ENCODE results near the gene AGXT.

AGXT gene

DNA sequence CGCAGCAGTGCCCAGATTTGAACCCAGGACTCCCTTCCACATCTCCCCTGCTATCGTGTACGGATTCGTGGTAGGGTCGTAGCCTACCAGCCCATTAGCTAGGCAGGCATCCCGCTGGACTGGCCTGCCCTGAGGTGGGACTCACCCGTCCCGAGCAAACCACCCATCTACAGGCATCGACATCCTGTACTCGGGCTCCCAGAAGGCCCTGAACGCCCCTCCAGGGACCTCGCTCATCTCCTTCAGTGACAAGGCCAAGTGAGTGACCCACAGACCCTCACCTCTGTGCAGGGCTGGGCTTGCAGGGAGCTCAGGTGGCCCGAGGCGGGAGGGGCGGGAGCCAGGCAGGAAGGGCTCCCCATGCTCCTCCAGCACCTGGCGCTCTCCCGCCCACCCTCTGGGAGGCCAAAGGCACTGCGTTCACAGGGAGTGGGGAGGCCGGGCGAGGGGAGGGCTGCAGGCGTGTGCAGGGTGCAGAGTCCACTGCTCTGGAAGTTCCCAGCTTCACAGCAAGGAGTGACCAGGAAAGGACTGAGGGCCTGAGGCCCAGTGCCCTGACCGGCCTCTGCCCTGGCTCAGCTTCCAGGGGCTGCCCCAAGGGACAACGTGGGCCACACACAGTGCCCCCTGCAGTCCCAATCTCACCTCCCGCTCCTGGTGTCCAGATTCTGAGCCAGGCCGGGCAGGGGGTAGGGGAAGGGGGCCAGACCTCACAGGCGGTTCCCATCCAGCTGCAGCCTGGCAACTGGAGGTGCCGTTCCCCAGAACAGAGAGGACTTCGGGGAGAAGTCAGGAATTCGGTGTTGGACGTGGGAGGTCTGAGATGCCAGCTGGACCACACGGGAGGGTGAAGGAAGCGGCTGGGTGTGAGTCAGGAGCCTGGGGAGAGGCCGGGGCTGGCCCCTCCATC is 5.4 kb downstream of the AGXT start:
- Histone ChIP-seq H3K9me3 (replicated peaks; ENCODE audit: low read length) (no peaks in the 10 kb centered on the region), H3K36me3 (ENCODE audit: insufficient read depth, low read length) (no peaks in the 10 kb centered on the region), H3K9ac (ENCODE audit: low read depth, low read length) (no peak overlapping the region), H3K4me1 (ENCODE audit: control insufficient read depth, insufficient read depth, low read length) (peaks cover 6% of the 10 kb centered on the region), H3K27me3 (ENCODE audit: control insufficient read depth, insufficient read depth, low read length) (peaks cover 26% of the 10 kb centered on the region), H3K4me3 (ENCODE audit: low read length) (no peak overlapping the region), H3K4me2 (ENCODE audit: low read length) (no peak overlapping the region)

DNA sequence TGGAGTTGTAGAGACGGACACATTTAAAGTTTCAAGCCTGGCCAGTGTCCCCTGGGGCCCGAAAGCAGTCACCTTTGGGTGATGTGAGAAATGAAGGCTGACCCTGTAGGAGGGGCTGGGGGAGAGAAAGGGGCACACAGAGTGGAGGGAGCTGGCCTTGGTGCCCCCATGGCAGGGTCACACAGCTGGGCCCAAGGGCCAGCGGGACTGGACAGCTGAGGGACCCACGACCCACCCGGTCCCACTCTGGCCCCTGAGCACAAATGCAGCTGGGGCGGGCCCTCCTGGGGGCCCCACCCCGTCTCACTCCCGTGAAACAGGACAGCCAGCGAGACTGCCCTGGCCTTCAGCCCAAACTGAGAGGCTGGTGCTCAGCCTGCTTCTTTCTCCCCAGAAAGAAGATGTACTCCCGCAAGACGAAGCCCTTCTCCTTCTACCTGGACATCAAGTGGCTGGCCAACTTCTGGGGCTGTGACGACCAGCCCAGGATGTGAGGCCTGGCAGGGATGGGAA is 6.1 kb downstream of the AGXT start:
- Histone ChIP-seq H3K4me1 (ENCODE audit: control insufficient read depth, insufficient read depth, low read length) (peaks cover 6% of the 10 kb centered on the region), H3K36me3 (ENCODE audit: insufficient read depth, low read length) (no peaks in the 10 kb centered on the region), H3K27me3 (ENCODE audit: control insufficient read depth, insufficient read depth, low read length) (peaks cover 26% of the 10 kb centered on the region), H3K9ac (ENCODE audit: low read depth, low read length) (no peak overlapping the region), H3K4me2 (ENCODE audit: low read length) (no peak overlapping the region), H3K4me3 (ENCODE audit: low read length) (no peak overlapping the region), H3K9me3 (replicated peaks; ENCODE audit: low read length) (no peaks in the 10 kb centered on the region)

- H3K4me1 ChIP-seq (ENCODE audit: control insufficient read depth, insufficient read depth, low read length), result peaks cover 6% of the 10 kb centered on the region
- H3K9me3 ChIP-seq (replicated peaks; ENCODE audit: low read length), result no peaks in the 10 kb centered on the region
- no peaks in the 10 kb centered on the region for H3K36me3 ChIP-seq (ENCODE audit: insufficient read depth, low read length)
- H3K4me3 ChIP-seq (ENCODE audit: low read length), result no peak overlapping the region
- H3K27me3 ChIP-seq (ENCODE audit: control insufficient read depth, insufficient read depth, low read length), result peaks cover 26% of the 10 kb centered on the region
- no peak overlapping the region for H3K4me2 ChIP-seq (ENCODE audit: low read length)
- H3K9ac ChIP-seq (ENCODE audit: low read depth, low read length), result no peak overlapping the region
These were observed 6.8 kb downstream of the AGXT start for GRCh38 chr2:240875228-240876034.

GRCh38 chr2:240876035-240876474 is 7.4 kb downstream of the AGXT start:
- Histone ChIP-seq H3K4me1 (ENCODE audit: control insufficient read depth, insufficient read depth, low read length) (peaks cover 6% of the 10 kb centered on the region), H3K9me3 (replicated peaks; ENCODE audit: low read length) (no peaks in the 10 kb centered on the region), H3K9ac (ENCODE audit: low read depth, low read length) (no peak overlapping the region), H3K4me2 (ENCODE audit: low read length) (no peak overlapping the region), H3K36me3 (ENCODE audit: insufficient read depth, low read length) (no peaks in the 10 kb centered on the region), H3K4me3 (ENCODE audit: low read length) (no peak overlapping the region), H3K27me3 (ENCODE audit: control insufficient read depth, insufficient read depth, low read length) (peaks cover 30% of the 10 kb centered on the region)

- no peak overlapping the region for H3K4me2 ChIP-seq (ENCODE audit: low read length)
- H3K36me3 ChIP-seq (ENCODE audit: insufficient read depth, low read length), result no peaks in the 10 kb centered on the region
- peaks cover 32% of the 10 kb centered on the region for H3K27me3 ChIP-seq (ENCODE audit: control insufficient read depth, insufficient read depth, low read length)
- peaks cover 6% of the 10 kb centered on the region for H3K4me1 ChIP-seq (ENCODE audit: control insufficient read depth, insufficient read depth, low read length)
- H3K9me3 ChIP-seq (replicated peaks; ENCODE audit: low read length), result no peaks in the 10 kb centered on the region
- H3K9ac ChIP-seq (ENCODE audit: low read depth, low read length), result no peak overlapping the region
- no peak overlapping the region for H3K4me3 ChIP-seq (ENCODE audit: low read length)
These were observed 8.0 kb downstream of the AGXT start for GRCh38 chr2:240876475-240877251.

DNA sequence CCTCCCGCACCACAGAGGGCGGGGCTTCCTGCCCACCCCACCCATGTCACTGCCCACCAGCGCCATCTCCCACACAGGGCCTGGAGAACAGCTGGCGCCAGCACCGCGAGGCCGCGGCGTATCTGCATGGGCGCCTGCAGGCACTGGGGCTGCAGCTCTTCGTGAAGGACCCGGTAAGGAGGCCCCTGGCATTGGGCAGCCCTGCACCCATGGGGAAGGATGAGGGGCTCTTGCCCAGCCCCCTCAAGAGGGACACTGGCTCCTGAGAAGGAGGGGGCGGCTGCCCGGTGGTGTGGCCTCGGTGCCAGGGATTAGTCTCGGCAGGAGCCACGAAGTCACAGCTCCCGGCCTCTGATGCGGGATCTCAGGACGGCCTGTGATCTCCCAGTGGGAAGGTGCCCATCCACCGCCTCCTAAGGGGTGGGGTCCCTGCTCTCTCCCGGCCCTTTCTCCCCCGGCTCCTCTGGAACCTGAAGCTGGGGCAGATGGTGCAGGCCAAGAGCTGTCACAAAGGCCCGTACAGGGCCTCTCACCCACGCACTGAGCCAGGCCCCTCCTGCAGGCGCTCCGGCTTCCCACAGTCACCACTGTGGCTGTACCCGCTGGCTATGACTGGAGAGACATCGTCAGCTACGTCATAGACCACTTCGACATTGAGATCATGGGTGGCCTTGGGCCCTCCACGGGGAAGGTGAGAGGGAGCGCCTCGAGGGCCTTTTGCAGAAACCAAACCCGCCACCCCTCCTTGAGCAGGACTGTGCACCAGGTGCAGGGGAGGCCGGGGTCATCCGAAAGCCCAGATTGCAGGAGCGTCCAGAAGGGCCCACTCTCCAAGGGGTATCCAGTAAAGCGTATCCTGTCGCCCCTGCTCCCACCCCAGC is 9.1 kb downstream of the AGXT start:
- no peak overlapping the region for H3K4me2 ChIP-seq (ENCODE audit: low read length)
- H3K9ac ChIP-seq (ENCODE audit: low read depth, low read length), result no peak overlapping the region
- H3K9me3 ChIP-seq (replicated peaks; ENCODE audit: low read length), result no peaks in the 10 kb centered on the region
- no peaks in the 10 kb centered on the region for H3K36me3 ChIP-seq (ENCODE audit: insufficient read depth, low read length)
- no peak overlapping the region for H3K4me3 ChIP-seq (ENCODE audit: low read length)
- H3K4me1 ChIP-seq (ENCODE audit: control insufficient read depth, insufficient read depth, low read length), result peaks cover 6% of the 10 kb centered on the region
- peaks cover 24% of the 10 kb centered on the region for H3K27me3 ChIP-seq (ENCODE audit: control insufficient read depth, insufficient read depth, low read length)

DNA sequence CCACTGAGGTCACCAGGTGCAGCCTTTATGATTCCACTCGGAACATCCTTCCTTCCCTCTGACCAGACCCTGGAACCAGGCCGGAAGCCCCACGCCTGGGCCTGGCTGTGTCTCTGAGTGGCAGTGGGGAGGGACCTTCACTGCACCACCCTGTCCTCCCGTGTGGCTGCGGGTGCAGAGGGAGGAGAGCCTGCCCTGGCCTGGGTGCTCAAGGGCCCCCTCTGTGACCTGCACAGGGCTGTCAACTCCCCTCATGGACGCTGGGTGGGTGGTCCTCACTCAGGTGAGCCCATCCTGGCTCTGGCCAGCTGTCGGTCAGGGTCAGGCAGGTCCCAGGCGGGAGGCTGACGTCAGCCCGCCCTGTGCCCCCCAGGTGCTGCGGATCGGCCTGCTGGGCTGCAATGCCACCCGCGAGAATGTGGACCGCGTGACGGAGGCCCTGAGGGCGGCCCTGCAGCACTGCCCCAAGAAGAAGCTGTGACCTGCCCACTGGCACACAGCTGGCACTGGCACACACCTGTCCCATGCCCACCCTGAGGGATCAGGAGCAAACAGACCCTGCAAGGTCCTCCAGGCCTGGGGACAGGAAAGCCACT is 9.8 kb downstream of the AGXT start:
- Histone ChIP-seq H3K27me3 (ENCODE audit: control insufficient read depth, insufficient read depth, low read length) (peaks cover 19% of the 10 kb centered on the region), H3K4me1 (ENCODE audit: control insufficient read depth, insufficient read depth, low read length) (peaks cover 6% of the 10 kb centered on the region), H3K9ac (ENCODE audit: low read depth, low read length) (no peak overlapping the region)

GRCh38 chr2:240879105-240879504 is 10.5 kb downstream of the AGXT start:
- Histone ChIP-seq H3K36me3 (ENCODE audit: insufficient read depth, low read length) (no peaks in the 10 kb centered on the region), H3K9me3 (replicated peaks; ENCODE audit: low read length) (no peaks in the 10 kb centered on the region), H3K4me1 (ENCODE audit: control insufficient read depth, insufficient read depth, low read length) (peaks cover 6% of the 10 kb centered on the region), H3K9ac (ENCODE audit: low read depth, low read length) (no peak overlapping the region), H3K4me3 (ENCODE audit: low read length) (no peak overlapping the region), H3K4me2 (ENCODE audit: low read length) (no peak overlapping the region), H3K27me3 (ENCODE audit: control insufficient read depth, insufficient read depth, low read length) (peaks cover 20% of the 10 kb centered on the region)

More for the DNA sequence above, 9.8 kb downstream of the AGXT start:
- no peak overlapping the region for H3K4me3 ChIP-seq (ENCODE audit: low read length)
- no peak overlapping the region for H3K4me2 ChIP-seq (ENCODE audit: low read length)
- no peaks in the 10 kb centered on the region for H3K36me3 ChIP-seq (ENCODE audit: insufficient read depth, low read length)
- no peaks in the 10 kb centered on the region for H3K9me3 ChIP-seq (replicated peaks; ENCODE audit: low read length)

GRCh38 chr2:240881913-240882312 is 13.3 kb downstream of the AGXT start:
- Histone ChIP-seq H3K9me3 (replicated peaks; ENCODE audit: low read length) (no peaks in the 10 kb centered on the region), H3K4me1 (ENCODE audit: control insufficient read depth, insufficient read depth, low read length) (no peaks in the 10 kb centered on the region), H3K9ac (ENCODE audit: low read depth, low read length) (no peak overlapping the region), H3K36me3 (ENCODE audit: insufficient read depth, low read length) (no peaks in the 10 kb centered on the region), H3K4me2 (ENCODE audit: low read length) (no peak overlapping the region), H3K27me3 (ENCODE audit: control insufficient read depth, insufficient read depth, low read length) (peaks cover 25% of the 10 kb centered on the region), H3K4me3 (ENCODE audit: low read length) (no peak overlapping the region)

DNA sequence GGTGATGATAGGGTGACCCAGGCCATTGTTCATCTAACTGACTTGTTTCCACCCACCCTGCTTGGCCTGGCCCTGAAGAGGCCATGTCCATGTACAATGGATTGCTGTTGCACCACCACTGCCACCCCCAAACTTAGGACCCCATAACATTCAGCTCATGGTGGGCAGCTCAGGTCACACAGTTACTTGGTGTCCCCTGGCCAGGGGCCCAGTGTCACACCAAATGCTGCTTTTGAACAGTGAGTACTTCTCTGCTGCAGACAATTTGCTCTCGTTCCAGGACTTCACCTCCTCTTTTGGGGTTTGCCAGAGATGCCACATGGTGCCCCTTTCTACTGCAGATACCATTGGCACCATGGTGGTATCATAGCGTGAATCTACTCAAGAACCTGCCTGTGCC is 15.6 kb downstream of the AGXT start:
- Histone ChIP-seq H3K4me1 (ENCODE audit: control insufficient read depth, insufficient read depth, low read length) (no peaks in the 10 kb centered on the region), H3K27me3 (ENCODE audit: control insufficient read depth, insufficient read depth, low read length) (peaks cover 25% of the 10 kb centered on the region), H3K9ac (ENCODE audit: low read depth, low read length) (no peak overlapping the region), H3K36me3 (ENCODE audit: insufficient read depth, low read length) (no peaks in the 10 kb centered on the region), H3K4me2 (ENCODE audit: low read length) (no peak overlapping the region), H3K4me3 (ENCODE audit: low read length) (no peak overlapping the region), H3K9me3 (replicated peaks; ENCODE audit: low read length) (no peaks in the 10 kb centered on the region)

All from skeletal muscle satellite cell (primary cell).